C4-2B (cell line): ENCODE data around the gene SIL1.

Experiments used
- CTCF ChIP-seq: fragments of 450-650 bp; conservative IDR thresholded peaks from 2 replicates; pipeline ENCODE4 v1.5.1; 2017; ENCODE audit warnings: mild to moderate bottlenecking
- ZFX ChIP-seq: fragments of 450-650 bp; IDR thresholded peaks from 2 replicates; pipeline ENCODE4 v1.6.1; 2017

- TF ChIP-seq CTCF (no peak), ZFX (no peak)
These were observed 160.4 kb downstream of the SIL1 start for GRCh38 chr5:139037732-139038131.
